GM18861 (cell line): ENCODE measurements around the gene SYNJ2.

Experiments
- ATAC-seq: cut with Tn5 transposase; IDR thresholded peaks from one replicate; pipeline ENCODE4 v1.9.1; 2021; ENCODE audit not compliant: unreplicated experiment

SYNJ2 gene

GRCh38 chr6:158053377-158054313 lies 72.0 kb downstream of the SYNJ2 start:
- no peak for ATAC-seq

DNA sequence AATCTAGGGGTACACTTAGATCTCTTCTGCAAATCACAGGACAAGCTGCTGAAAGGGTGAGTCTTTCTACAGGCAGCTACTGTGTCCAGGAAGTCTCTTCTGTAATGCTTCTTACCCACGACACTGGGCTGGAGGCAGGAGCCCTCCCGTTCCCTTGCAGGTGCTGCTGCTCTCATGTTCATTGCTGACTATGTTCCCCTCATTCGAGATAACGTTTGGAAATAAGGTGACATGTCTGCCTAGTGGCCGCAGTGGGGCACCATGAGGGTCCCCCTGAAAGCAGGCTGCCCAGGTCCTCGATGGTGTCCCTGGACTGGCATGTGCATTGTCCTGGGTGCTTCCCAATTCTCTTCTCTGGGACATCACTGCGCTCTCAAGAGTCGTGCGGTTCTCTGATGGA lies 74.7 kb downstream of the SYNJ2 start:
- peak; percentile 17 for ATAC-seq

DNA sequence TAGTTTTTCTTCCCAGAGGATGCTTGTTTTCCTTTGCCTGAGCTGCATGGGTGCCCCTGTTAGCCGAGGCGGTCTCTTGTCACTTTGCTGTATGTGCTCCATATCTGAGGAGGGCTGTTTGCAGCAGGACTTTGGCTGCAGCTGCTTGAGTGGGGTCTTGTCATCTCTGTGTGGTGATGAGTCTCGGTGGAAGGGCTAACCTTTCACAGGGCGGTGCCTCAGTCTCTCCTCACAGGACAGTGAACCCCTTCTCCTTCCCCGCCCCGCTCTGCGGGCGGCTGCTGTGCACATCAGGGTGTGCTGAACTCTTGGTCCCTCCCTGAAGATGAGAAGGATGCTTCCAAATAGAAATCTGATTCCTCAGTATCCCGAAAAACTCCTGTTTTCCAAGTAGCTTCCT lies 75.1 kb downstream of the SYNJ2 start:
- no peak for ATAC-seq

- no peak for ATAC-seq
Measured at GRCh38 chr6:158057213-158057987, 75.7 kb downstream of the SYNJ2 start.

DNA sequence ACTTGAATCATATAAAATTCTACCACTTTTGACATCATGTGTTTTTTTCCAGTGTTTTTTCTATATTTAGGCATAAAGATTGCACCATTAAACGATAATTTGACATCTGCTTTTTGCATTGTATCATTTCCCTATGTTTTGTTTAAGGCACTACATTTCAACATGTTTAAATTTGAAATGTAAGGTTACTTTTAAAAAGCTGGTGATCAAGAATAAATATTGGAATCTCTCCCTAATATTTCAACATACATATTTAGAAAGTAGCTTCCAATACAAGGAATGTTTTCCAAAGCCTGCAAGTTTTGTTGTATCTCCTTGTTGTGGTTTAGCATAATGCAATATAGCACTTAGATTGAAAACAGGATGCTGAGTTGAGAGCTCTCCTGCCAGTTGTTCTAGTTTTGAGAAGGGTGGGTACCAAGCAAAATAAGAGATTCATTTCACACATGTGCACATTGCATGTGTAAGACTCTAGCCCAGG lies 76.5 kb downstream of the SYNJ2 start:
- no peak for ATAC-seq

DNA sequence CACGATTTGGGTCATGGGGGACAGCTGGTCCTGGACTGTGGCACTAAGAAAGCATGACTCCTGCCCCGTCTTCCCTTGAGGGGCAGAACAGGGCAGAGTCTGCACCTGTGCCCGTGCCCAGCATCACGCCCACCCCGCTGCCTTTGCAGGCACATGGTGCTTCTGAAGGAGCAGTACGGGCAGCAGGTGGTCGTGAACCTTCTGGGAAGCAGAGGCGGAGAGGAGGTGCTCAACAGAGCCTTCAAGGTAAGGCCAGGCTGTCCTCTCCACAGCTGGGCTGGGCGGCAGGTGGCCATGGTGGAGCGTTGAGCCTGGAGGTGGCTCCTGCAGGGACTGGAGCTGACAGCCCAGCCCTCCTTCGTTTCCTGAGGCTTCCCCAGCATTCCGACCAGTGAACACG lies 77.4 kb downstream of the SYNJ2 start:
- no peak for ATAC-seq

- no peak for ATAC-seq
Measured at GRCh38 chr6:158060455-158061360, 79.0 kb downstream of the SYNJ2 start.

GRCh38 chr6:158061361-158061708 lies 79.7 kb downstream of the SYNJ2 start:
- no peak for ATAC-seq

GRCh38 chr6:158061709-158062461 lies 80.2 kb downstream of the SYNJ2 start:
- ATAC-seq = no peak

GRCh38 chr6:158063736-158064135 lies 82.1 kb downstream of the SYNJ2 start:
- ATAC-seq = no peak

DNA sequence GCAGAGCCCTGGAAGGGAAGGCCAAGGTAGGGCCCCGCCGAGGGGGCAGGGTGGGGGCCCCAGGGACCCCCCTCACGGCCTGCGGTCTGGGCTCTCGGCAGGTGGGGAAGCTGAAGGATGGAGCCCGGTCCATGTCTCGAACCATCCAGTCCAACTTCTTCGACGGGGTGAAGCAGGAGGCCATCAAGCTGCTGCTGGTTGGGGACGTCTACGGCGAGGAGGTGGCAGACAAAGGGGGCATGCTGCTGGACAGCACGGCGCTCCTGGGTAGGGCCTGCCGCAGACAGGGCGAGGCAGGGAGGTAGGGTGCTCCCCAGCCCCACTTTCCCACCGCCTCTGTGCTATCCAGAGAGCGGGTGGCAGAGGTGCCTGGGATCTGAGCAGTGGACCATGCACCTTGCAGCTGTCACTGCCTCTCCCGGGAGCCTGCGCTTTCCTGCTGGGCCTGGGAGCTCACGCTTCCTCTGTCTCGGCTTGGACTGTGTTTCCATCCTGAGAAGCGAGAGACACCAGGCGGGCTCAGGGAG lies 83.1 kb downstream of the SYNJ2 start:
- ATAC-seq = no peak

- ATAC-seq = no peak
Measured at GRCh38 chr6:158066136-158066781, 84.6 kb downstream of the SYNJ2 start.

GRCh38 chr6:158067436-158068015 lies 85.9 kb downstream of the SYNJ2 start:
- no peak for ATAC-seq

- ATAC-seq = no peak
Measured at GRCh38 chr6:158068156-158068892, 86.7 kb downstream of the SYNJ2 start.

- no peak for ATAC-seq
Measured at GRCh38 chr6:158068893-158069799, 87.5 kb downstream of the SYNJ2 start.

DNA sequence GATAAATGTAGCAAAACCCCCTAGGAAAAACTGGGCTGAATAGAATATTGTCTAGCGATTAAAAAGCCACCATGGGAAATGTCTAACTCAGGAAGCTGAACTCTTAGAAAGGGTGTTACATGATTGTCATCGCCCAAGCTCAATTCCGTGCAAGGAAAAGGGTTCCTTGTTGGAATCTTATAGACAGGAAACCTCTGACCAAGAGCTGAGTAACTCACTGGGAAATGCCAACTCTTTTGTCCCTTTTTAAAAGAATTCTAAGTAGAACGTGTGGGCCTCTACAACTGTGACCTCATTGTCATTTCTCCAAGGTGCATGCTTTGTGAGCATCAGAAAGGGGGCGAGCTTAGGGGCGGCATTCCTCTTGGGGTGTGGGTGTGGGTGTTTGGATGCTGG lies 88.1 kb downstream of the SYNJ2 start:
- no peak for ATAC-seq

DNA sequence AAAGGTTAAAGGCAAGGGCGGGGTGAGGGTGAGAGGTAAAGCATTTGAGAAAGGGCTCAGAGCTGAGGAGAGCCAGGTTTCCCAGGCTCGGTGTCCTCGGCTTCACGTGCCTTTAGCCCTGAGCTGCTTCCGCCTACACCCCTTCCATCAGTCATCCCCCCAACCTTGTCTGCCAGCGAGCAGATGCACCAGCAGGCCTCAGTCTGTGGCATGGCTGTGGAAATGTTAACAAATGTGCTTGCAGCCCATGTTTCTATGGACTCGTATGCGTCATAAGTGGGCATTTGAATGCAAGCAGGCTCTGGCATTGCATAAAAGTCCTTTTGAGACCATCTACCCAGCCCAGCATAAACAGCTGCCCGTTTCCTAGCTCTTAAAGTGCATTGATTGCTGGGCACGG lies 88.8 kb downstream of the SYNJ2 start:
- ATAC-seq = no peak
